H1 (cell line): ENCODE results near the gene AOPEP. TPM values are rescaled to one million over a fixed set of nuclear protein-coding genes. Genes with fewer than 3 reads are reported as not detected.

Source experiments
- CTCF ChIA-PET: fragments of 300-600 bp; sonication (Branson Sonifier 250); formaldehyde crosslinking; loops from one replicate; lab custom pipeline; 2021; ENCODE audit not compliant: partially characterized antibody; lab: Charles Lee
- POLR2A ChIA-PET: fragments of 300-600 bp; sonication (Branson Sonifier 250); formaldehyde crosslinking; loops from one replicate; lab custom pipeline; 2021; ENCODE audit warnings: inconsistent platforms; ENCODE audit not compliant: partially characterized antibody; lab: Charles Lee
- DNase-seq, 2 experiments: peaks; one replicate each; pipeline versions ENCODE4 v3.0.0 to v3.0.0-alpha.2; 2010 to 2022; ENCODE audit warnings: low spot score in 2 of 2, low read depth in 1 of 2, mixed read lengths in 1 of 2
- FAIRE-seq: peaks from 2 replicates; lab custom pipeline; 2011; peaks lifted over from hg19 to GRCh38; lab: Jason Lieb, UNC
- H2AFZ ChIP-seq: 2 replicates; pipeline ENCODE4 v1.8.1; 2012; ENCODE audit warnings: low read length, inconsistent platforms
- H2AK5ac ChIP-seq: 2 replicates; pipeline ENCODE4 v1.6.1; 2013; ENCODE audit warnings: low read depth, low read length
- H2BK120ac ChIP-seq: replicated peaks from 2 replicates; pipeline ENCODE3; 2013; ENCODE audit warnings: low read depth, low read length, inconsistent platforms
- H2BK12ac ChIP-seq: 2 replicates; pipeline ENCODE4 v1.6.1; 2013; ENCODE audit warnings: low read depth, low read length
- H2BK15ac ChIP-seq: 2 replicates; pipeline ENCODE4 v1.6.1; 2013; ENCODE audit warnings: low read length
- H2BK20ac ChIP-seq: 2 replicates; pipeline ENCODE4 v1.6.1; 2013; ENCODE audit warnings: low read length
- H2BK5ac ChIP-seq: 2 replicates; pipeline ENCODE4 v1.6.1; 2013; ENCODE audit warnings: low read depth, low read length
- H3K14ac ChIP-seq: 2 replicates; pipeline ENCODE4 v1.6.1; 2013; ENCODE audit warnings: inconsistent platforms; ENCODE audit not compliant: insufficient read length
- H3K18ac ChIP-seq: 2 replicates; pipeline ENCODE4 v1.6.1; 2013; ENCODE audit warnings: low read length; ENCODE audit errors: extremely low read depth
- H3K23ac ChIP-seq: 2 replicates; pipeline ENCODE4 v1.6.1; 2013; ENCODE audit warnings: inconsistent platforms; ENCODE audit not compliant: insufficient read length
- H3K23me2 ChIP-seq: 2 replicates; pipeline ENCODE4 v1.6.1; 2013; ENCODE audit warnings: low read depth, low read length
- H3K27ac ChIP-seq: 2 replicates; pipeline ENCODE4 v1.6.1; 2011; ENCODE audit warnings: low read depth, low read length, inconsistent platforms
- H3K27me3 ChIP-seq, 4 experiments: replicated peaks in 1 of 4; 1 replicate in 1 of 4; 2 replicates in 3 of 4; pipeline versions ENCODE4 v1.6.1 to v1.8.1; 2011 to 2013; ENCODE audit warnings: low read length in 3 of 4, mild to moderate bottlenecking in 3 of 4, inconsistent platforms in 2 of 4, mixed read lengths in 2 of 4, moderate library complexity in 1 of 4; ENCODE audit not compliant: control insufficient read depth in 3 of 4, insufficient read depth in 3 of 4; ENCODE audit errors: extremely low read depth in 1 of 4
- H3K36me3 ChIP-seq, 4 experiments: 2 replicates each; pipeline versions ENCODE4 v1.6.1 to v1.8.1; 2011 to 2013; ENCODE audit warnings: mild to moderate bottlenecking in 4 of 4, low read length in 3 of 4, moderate library complexity in 2 of 4, control low read depth in 1 of 4, inconsistent platforms in 1 of 4; ENCODE audit not compliant: insufficient read depth in 4 of 4, control insufficient read depth in 2 of 4
- H3K4ac ChIP-seq: replicated peaks from 2 replicates; pipeline ENCODE3; 2013; ENCODE audit warnings: low read length, low read depth, mixed read lengths, inconsistent platforms; ENCODE audit not compliant: insufficient read length
- H3K4me1 ChIP-seq, 4 experiments: replicated peaks in 1 of 4; 1 replicate in 1 of 4; 2 replicates in 3 of 4; pipeline versions ENCODE4 v1.6.1 to v1.8.1; 2011 to 2013; ENCODE audit warnings: low read length in 3 of 4, inconsistent platforms in 2 of 4, mixed read lengths in 1 of 4; ENCODE audit not compliant: insufficient read depth in 4 of 4, control insufficient read depth in 3 of 4
- H3K4me2 ChIP-seq, 2 experiments: 2 replicates each; pipeline versions ENCODE4 v1.6.1 to v1.8.1; 2011 to 2013; ENCODE audit warnings: low read depth in 2 of 2, low read length in 2 of 2, control low read depth in 1 of 2, inconsistent platforms in 1 of 2, mild to moderate bottlenecking in 1 of 2; ENCODE audit not compliant: insufficient read depth in 1 of 2
- H3K4me3 ChIP-seq, 4 experiments: fragments of 200-600, 300-600 bp in 1 of 4; sonication (generic), shearing (Covaris generic), sonication (Bioruptor Twin) in 1 of 4; 2 replicates each; pipeline versions ENCODE4 v1.5.1 to v1.8.1; 2011 to 2016; ENCODE audit warnings: low read length in 4 of 4, low read depth in 3 of 4, control low read depth in 2 of 4, inconsistent platforms in 2 of 4, mild to moderate bottlenecking in 2 of 4, mixed read lengths in 1 of 4, moderate library complexity in 1 of 4; ENCODE audit not compliant: insufficient read depth in 2 of 4; ENCODE audit errors: extremely low read depth in 1 of 4
- H3K56ac ChIP-seq: replicated peaks from 2 replicates; pipeline ENCODE3; 2013; ENCODE audit warnings: low read depth, mild to moderate bottlenecking, mixed read lengths, low read length, inconsistent platforms; ENCODE audit not compliant: insufficient read length
- H3K79me1 ChIP-seq: 2 replicates; pipeline ENCODE4 v1.6.1; 2013; ENCODE audit warnings: low read depth, low read length, control low read depth
- H3K79me2 ChIP-seq, 2 experiments: 2 replicates each; pipeline versions ENCODE4 v1.6.1 to v1.8.1; 2012 to 2013; ENCODE audit warnings: low read length in 2 of 2, mild to moderate bottlenecking in 2 of 2, inconsistent platforms in 1 of 2; ENCODE audit not compliant: insufficient read depth in 2 of 2, control insufficient read depth in 1 of 2
- H3K9ac ChIP-seq, 4 experiments: replicated peaks in 1 of 4; 1 replicate in 1 of 4; 2 replicates in 3 of 4; pipeline versions ENCODE4 v1.6.1 to v1.8.1; 2011 to 2013; ENCODE audit warnings: low read depth in 3 of 4, low read length in 3 of 4, control low read depth in 2 of 4, mild to moderate bottlenecking in 2 of 4, moderate library complexity in 2 of 4, inconsistent platforms in 1 of 4; ENCODE audit errors: extremely low read depth in 1 of 4
- H3K9me3 ChIP-seq, 2 experiments: 2 replicates each; pipeline versions ENCODE4 v1.6.1 to v1.8.1; 2012 to 2013; ENCODE audit warnings: mild to moderate bottlenecking in 2 of 2, moderate library complexity in 2 of 2, control low read depth in 1 of 2, inconsistent platforms in 1 of 2, low read depth in 1 of 2, low read length in 1 of 2, mixed read lengths in 1 of 2; ENCODE audit not compliant: insufficient read depth in 2 of 2
- H4K20me1 ChIP-seq, 2 experiments: replicated peaks in 1 of 2; 2 replicates each; pipeline versions ENCODE3 to v1.8.1; 2011 to 2013; ENCODE audit warnings: inconsistent platforms in 2 of 2, low read length in 2 of 2, mild to moderate bottlenecking in 1 of 2; ENCODE audit not compliant: insufficient read depth in 2 of 2, control insufficient read depth in 1 of 2
- H4K5ac ChIP-seq: 2 replicates; pipeline ENCODE4 v1.6.1; 2013; ENCODE audit warnings: low read length, low read depth, mixed read lengths, inconsistent platforms; ENCODE audit not compliant: insufficient read length
- H4K8ac ChIP-seq: 2 replicates; pipeline ENCODE4 v1.8.0; 2013; ENCODE audit warnings: mild to moderate bottlenecking, moderate library complexity, low read length, inconsistent platforms; ENCODE audit not compliant: insufficient read depth; ENCODE audit errors: extremely low read depth
- H4K91ac ChIP-seq: replicated peaks from 2 replicates; pipeline ENCODE3; 2013; ENCODE audit warnings: low read length, mixed read lengths, inconsistent platforms; ENCODE audit not compliant: insufficient read length
- BCL11A ChIP-seq, 2 experiments: IDR thresholded peaks; one replicate each; pipeline ENCODE4 v1.6.1; 2011; ENCODE audit warnings: low read depth in 2 of 2, low read length in 2 of 2, mild to moderate bottlenecking in 2 of 2
- CEBPB ChIP-seq: IDR thresholded peaks from 2 replicates; pipeline ENCODE4 v1.6.1; 2012; ENCODE audit warnings: low read depth, low read length
- CTBP2 ChIP-seq: IDR thresholded peaks from 2 replicates; pipeline ENCODE4 v1.7.0; 2011; ENCODE audit warnings: borderline replicate concordance, mild to moderate bottlenecking, moderate library complexity, mixed read lengths, low read length; ENCODE audit not compliant: insufficient read depth, insufficient read length
- EP300 ChIP-seq, 2 experiments: IDR thresholded peaks; 1 replicate in 1 of 2; 2 replicates in 1 of 2; pipeline ENCODE4 v1.6.1; 2011 to 2012; ENCODE audit warnings: low read depth in 2 of 2, low read length in 2 of 2, mild to moderate bottlenecking in 2 of 2, borderline replicate concordance in 1 of 2, inconsistent platforms in 1 of 2, moderate library complexity in 1 of 2
- GTF2F1 ChIP-seq: IDR thresholded peaks from 2 replicates; pipeline ENCODE4 v1.6.1; 2012; ENCODE audit warnings: low read depth, low read length, improper control_type of control experiment, borderline replicate concordance
- HDAC6 ChIP-seq: IDR thresholded peaks from one replicate; pipeline ENCODE4 v1.7.1; 2012; ENCODE audit warnings: low read depth, mild to moderate bottlenecking, inconsistent platforms, low read length, moderate library complexity
- POLR2AphosphoS5 ChIP-seq: IDR thresholded peaks from 2 replicates; pipeline ENCODE4 v1.6.1; 2011; ENCODE audit warnings: low read depth, low read length
- RBBP5 ChIP-seq: IDR thresholded peaks from 2 replicates; pipeline ENCODE4 v1.7.1; 2012; ENCODE audit warnings: low read depth, mild to moderate bottlenecking, inconsistent platforms, low read length, moderate library complexity, borderline replicate concordance
- YY1 ChIP-seq: IDR thresholded peaks from 2 replicates; pipeline ENCODE4 v1.6.1; 2011; ENCODE audit warnings: low read depth, mild to moderate bottlenecking, low read length
- ZNF274 ChIP-seq: IDR thresholded peaks from 2 replicates; pipeline ENCODE4 v1.7.0; 2012; ENCODE audit warnings: low read length, borderline replicate concordance; ENCODE audit errors: extremely low read depth
- WGBS, 2 experiments: shearing (Covaris generic) in 1 of 2; methylation state at CpG; one replicate each; pipeline versions ENCODE4 v1.1.6 to v1.1.7; 2013 to 2015; ENCODE audit warnings: low lambda C conversion rate in 2 of 2, mixed read lengths in 2 of 2, inconsistent platforms in 1 of 2, low coverage in 1 of 2, missing lambda C conversion rate in 1 of 2; ENCODE audit not compliant: insufficient replicate concordance in 2 of 2, insufficient coverage in 1 of 2, insufficient read length in 1 of 2; ENCODE audit errors: extremely low coverage in 1 of 2, missing lambda C conversion rate in 1 of 2; 5-methylcytosine and 5-hydroxymethylcytosine counted together
- polyA plus RNA-seq, 7 experiments: library from polyadenylated mRNA; depleted of rRNA in 3 of 7; stranded (reverse) in 5 of 7; unstranded in 2 of 7; fragments of >200 nt in 5 of 7; fragments of 200-250 nt in 2 of 7; gene quantifications; 1 replicate in 5 of 7; 2 replicates in 1 of 7; 4 replicates in 1 of 7; pipeline versions ENCODE4 v1.2.1 to v1.2.3, GENCODE V29; 2011 to 2013; ENCODE audit warnings: missing spikeins in 2 of 7, mixed read lengths in 2 of 7
- total RNA-seq: library from RNA; stranded (reverse); fragmentation: NEBNext Ultra II Directional; extraction: Animal tissue kit (Norgen Biotek cat#: 25700); gene quantifications from 2 replicates; pipeline ENCODE4 v1.2.1, GENCODE V29; 2021
- TF ChIP-seq, protein P1 (sequence below): IDR thresholded peaks from 2 replicates; pipeline ENCODE4 v1.6.1; 2011; ENCODE audit warnings: low read length, improper control_type of control experiment

The AOPEP gene
- total and polyA plus RNA-seq, 2 of the 8 experiments (the other 6 are each of a cell fraction or from before 2014, with no cell fraction given): 6.1 to 14.3 TPM

DNA sequence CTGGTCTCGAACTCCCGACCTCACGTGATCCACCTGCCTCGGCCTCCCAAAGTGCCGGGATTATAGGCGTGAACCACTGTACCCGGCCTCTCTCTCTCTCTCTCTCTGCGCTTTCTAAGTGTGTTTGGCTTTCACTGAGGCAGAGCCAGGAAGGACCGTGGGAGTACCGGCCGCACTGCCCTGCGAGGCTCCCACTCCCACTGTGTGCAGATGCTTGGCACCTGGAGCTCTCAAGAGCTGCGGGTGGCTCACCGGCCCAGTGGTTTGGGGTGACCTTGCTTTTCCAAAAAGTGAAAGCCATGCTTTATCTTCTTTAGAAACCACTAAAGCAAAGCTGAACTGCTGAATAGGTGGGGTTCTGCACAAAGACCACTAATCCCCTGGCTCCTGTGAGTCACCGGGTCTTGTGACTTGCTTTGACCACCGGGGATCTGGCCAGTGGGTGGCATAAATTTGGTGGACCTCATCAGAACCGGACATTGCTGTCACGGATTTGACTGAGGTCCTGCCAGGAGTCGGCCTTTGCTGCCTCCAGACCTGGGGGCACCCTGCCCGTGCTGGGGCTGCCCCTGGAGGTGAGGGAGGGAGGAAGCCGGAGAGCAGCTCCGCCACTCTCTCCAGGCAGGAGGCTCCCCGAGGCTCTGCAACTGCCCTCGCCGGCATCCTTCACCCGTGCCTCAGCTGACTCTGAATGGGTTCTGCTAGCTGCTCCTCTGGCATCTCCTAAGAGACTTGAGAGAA, 362.1 kb downstream of the AOPEP start:
- Histone ChIP-seq H3K36me3 (peaks cover 0 to 2% (median 0%) of the 10 kb centered on the region in 4 experiments; a peak in 1 of 8 replicates), H2BK120ac (no peak overlapping the region), H2BK5ac (no peak overlapping the region), H3K4me2 (no peak overlapping the region), H3K18ac (no peak overlapping the region), H2BK20ac (no peak overlapping the region), H2AFZ (no peak overlapping the region), H4K5ac (no peak overlapping the region), H3K4me3 (no peak overlapping the region), H4K91ac (no peak overlapping the region), H3K27me3 (no peaks in the 10 kb centered on the region), H3K4ac (no peak overlapping the region), H3K27ac (no peak overlapping the region), H2AK5ac (no peak overlapping the region), H3K9me3 (no peaks in the 10 kb centered on the region), H3K4me1 (peaks cover 0 to 11% (median 7%) of the 10 kb centered on the region in 4 experiments), H3K56ac (no peak overlapping the region), H3K79me1 (no peaks in the 10 kb centered on the region), H3K9ac (no peak overlapping the region), H3K79me2 (no peaks in the 10 kb centered on the region), H2BK15ac (no peak overlapping the region), H3K23ac (no peak overlapping the region), H3K14ac (no peak overlapping the region), H3K23me2 (no peaks in the 10 kb centered on the region), H4K20me1 (peaks cover 1 to 3% of the 10 kb centered on the region in 2 experiments), H4K8ac (no peak overlapping the region), H2BK12ac (no peak overlapping the region)
- no peak for DNase-seq
- CTCF ChIA-PET: interaction anchor here (0.7 to 2.8 kb wide), 14 partner anchors 14 to 451 kb away, joined by 3 to 20 read pairs (median 4); no protein-coding TSS in a partner anchor
- POLR2A ChIA-PET: interaction anchor here (0.6 kb wide), 1 partner anchor 107 kb away, joined by 3 read pairs; no protein-coding TSS in a partner anchor
- FAIRE-seq: no peak
- WGBS, 2 experiments: 90% methylated on average over 20 of the region's 26 CpGs; no CpG with 5 or more reads in 1 of the 2 experiments
- TF ChIP-seq GTF2F1 (no peak), ZNF274 (no peak), RBBP5 (no peak), HDAC6 (no peak), YY1 (no peak), CTBP2 (no peak), CEBPB (no peak), EP300 (IDR thresholded peaks at IDR 0.05; ENCODE audit: borderline replicate concordance in 1 of 2, low read depth in 2 of 2, low read length in 2 of 2) (no peak), BCL11A (IDR thresholded peaks at IDR 0.05; ENCODE audit: low read depth in 2 of 2, low read length in 2 of 2) (no peak), POLR2AphosphoS5 (no peak)
- TF ChIP-seq, protein P1, sequence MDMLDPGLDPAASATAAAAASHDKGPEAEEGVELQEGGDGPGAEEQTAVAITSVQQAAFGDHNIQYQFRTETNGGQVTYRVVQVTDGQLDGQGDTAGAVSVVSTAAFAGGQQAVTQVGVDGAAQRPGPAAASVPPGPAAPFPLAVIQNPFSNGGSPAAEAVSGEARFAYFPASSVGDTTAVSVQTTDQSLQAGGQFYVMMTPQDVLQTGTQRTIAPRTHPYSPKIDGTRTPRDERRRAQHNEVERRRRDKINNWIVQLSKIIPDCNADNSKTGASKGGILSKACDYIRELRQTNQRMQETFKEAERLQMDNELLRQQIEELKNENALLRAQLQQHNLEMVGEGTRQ: no peak
